Neural progenitor cell (in vitro differentiated cells): ENCODE measurements around the gene PTPRU.

Source experiments
- CTCF ChIP-seq: fragments of 200-600 bp; sonication (generic); IDR thresholded peaks from 2 replicates; pipeline ENCODE4 v1.5.1; 2017; ENCODE audit warnings: antibody characterized with exemption, mild to moderate bottlenecking
- EZH2 ChIP-seq: fragments of 200-600 bp; sonication (generic); IDR thresholded peaks from 2 replicates; pipeline ENCODE4 v1.6.1; 2017; ENCODE audit warnings: antibody characterized with exemption, mild to moderate bottlenecking, moderate library complexity

GRCh38 chr1:29193879-29194455 lies 42.4 kb upstream of the PTPRU start:
- TF ChIP-seq CTCF (no peak), EZH2 (no peak)
